Activated T-cell treated with anti-CD3 and anti-CD28 coated beads for 24 hours (primary cell): ENCODE measurements around the gene PGLYRP3.

Experiments used
- DNase-seq: peaks from one replicate; pipeline ENCODE4 v3.0.0-alpha.2; 2020; ENCODE audit warnings: low read depth

Gene PGLYRP3, protein sequence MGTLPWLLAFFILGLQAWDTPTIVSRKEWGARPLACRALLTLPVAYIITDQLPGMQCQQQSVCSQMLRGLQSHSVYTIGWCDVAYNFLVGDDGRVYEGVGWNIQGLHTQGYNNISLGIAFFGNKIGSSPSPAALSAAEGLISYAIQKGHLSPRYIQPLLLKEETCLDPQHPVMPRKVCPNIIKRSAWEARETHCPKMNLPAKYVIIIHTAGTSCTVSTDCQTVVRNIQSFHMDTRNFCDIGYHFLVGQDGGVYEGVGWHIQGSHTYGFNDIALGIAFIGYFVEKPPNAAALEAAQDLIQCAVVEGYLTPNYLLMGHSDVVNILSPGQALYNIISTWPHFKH

DNA sequence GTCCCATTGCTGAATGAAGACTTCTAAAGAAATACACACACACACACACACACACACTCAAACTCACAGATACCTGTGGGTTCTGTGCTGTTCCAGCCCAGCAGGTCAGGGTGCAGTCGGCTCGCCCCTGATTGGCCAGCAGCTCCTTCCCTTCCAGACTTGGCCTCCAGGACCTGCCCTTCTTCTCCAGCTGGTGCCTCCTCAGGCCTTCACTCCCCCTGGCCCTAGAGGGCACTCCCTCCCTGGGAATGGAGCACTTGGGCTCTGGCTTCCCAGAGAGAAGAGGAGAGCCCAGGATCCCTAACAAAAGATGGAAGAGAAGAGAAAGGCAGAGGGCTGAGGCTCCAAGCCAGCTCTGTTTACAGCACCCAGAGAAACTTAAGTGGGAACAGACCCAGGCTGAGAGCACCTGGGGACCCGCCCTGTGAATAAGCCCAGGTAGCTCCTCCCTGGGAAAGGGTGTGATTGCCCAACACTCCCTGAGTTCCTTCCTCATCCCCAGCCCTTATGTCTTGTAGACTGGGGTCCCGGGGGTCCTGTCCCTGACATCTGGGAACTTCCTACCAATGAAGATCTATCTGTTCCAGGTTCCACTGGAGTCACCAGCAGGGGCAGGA lies at the start of gene PGLYRP3:
TSS of gene PGLYRP3 (minus strand) at position 383 of the 617 bp plus-strand sequence. CDS start 2,287 bp downstream, outside the sequence.
- no peak for DNase-seq

DNA sequence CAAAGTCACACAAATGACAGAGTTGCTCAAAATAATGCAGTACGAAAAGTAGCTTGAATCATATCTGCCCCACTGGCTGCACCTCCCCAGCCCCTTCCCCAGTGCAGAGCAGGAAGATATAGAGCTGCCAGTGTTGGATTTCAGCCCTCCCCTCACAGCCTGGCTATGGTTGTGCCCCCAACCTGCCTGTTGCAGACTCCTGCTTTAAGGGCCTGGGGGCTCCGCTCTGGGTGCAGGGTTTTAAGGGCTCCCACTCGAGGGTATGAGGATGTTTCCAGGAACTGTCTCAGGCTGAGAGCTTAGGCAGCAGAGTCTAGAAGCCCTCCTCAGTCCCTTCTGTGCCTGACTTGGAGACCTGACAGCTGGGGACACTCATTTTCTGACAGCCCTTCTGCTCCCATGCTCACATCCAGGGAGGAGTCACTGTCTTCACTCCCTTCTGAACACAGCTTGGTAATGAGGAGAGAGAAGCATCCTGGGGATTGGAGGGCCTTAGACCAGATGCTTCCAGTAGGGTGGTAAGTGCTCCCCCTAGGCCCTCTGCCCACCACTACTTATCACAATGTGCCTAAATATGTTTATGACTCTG lies 49.5 kb upstream of the PGLYRP3 start:
- DNase-seq: no peak

DNA sequence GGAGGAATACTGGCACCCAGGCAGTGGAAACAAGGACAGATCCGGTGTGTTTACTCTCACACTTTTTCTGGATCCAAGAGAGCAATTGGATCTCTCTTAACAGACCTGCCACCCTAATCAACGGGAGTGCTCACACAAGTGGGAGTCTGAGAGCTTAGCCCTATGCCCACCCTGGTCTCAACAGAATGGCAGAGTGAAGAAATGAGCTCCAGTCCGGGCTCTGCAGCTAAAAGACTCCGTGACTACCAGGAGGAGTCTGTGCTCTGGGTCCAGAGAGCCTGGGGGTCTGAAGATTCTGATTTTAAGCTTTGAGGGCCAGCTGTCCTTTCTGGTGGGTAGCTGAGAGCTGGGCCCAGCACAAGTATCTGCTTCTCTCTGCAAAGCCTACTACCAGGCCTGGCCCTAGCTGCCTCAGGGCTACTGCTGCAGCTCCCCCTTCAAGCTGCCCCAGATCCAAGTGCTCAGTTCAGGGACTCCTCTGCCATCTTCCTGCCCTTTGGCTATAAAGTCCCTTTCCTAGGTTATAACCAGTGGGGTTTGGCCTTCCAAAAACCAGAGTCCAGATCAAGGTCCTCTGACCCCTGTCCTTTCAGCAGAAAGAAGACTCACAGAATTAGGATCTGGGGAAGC lies 48.8 kb upstream of the PGLYRP3 start:
- DNase-seq: no peak

DNA sequence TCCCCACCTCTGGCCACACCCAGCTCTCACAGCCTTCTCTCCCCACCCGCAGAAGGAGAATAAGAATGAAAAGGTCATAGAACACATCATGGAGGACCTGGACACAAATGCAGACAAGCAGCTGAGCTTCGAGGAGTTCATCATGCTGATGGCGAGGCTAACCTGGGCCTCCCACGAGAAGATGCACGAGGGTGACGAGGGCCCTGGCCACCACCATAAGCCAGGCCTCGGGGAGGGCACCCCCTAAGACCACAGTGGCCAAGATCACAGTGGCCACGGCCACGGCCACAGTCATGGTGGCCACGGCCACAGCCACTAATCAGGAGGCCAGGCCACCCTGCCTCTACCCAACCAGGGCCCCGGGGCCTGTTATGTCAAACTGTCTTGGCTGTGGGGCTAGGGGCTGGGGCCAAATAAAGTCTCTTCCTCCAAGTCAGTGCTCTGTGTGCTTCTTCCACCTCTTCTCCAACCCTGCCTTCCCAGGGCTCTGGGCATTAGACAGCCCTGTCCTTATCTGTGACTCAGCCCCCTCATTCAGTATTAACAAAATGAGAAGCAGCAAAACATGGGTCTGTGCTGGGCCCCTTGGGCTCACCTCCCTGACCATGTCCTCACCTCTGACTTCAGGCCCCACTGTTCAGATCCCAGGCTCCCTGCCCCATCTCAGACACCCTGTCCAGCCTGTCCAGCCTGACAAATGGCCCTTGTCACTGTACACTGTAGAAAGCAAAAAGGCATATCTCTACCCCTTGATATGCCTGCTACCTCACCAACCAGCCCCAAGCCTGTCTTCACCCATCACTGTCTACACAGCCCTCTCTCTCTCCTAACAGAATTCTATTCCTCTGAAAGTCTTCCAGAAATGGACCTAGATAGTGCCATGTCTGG lies 48.1 kb upstream of the PGLYRP3 start:
- no peak for DNase-seq

DNA sequence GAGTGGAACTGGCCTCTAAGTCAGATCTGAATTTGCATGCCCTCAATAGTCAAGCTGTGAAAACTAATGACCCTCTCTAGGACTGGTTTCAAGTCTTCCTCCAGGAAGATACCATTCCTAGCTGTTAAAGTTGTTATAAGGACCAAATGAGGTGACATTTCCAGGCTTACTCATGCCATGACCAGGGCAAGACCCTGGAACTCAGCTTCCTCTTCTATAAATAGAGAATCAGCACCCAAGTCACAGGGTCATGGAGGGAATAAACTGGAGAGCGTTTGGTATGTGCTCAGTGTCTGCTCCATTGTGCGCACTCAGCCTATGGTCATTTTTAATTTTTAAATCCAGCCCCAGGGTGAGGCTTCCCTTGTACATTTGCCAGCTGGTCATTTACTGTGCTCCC lies 47.4 kb upstream of the PGLYRP3 start:
- no peak for DNase-seq

DNA sequence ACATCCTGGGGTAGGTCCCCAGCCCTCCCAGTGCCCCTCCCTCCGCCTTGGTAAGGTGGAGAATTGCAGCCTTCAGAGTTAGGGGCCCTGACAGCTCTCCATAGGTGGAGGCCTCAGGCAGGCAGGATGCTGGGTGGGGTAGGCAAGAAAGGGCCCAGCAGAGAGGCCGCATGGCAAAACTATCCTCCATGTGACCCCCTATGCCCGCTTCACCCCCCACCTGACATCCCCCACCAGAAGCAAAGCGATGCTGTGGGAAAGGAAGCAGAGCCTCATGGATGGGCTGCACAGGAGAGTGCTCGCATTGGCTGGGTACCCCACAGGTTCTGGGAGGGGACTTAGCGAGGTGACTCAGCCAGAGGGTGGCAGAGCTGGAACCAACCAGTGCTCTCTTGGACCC lies 46.5 kb upstream of the PGLYRP3 start:
- no peak for DNase-seq

DNA sequence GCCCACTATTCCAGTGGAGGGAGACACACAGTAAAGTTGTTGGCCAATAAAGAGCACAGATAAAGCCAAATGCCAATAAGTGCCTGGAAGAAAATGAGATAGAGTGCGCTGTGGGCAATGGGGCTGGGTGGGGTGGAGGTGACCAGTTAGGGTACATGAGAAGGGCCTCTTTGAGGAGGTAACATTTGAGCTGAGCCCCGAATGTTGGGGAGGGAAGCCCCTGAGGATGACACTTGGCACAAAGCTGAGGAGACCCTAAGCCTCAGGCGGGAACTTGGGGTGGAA lies 45.9 kb upstream of the PGLYRP3 start:
- no peak for DNase-seq

DNA sequence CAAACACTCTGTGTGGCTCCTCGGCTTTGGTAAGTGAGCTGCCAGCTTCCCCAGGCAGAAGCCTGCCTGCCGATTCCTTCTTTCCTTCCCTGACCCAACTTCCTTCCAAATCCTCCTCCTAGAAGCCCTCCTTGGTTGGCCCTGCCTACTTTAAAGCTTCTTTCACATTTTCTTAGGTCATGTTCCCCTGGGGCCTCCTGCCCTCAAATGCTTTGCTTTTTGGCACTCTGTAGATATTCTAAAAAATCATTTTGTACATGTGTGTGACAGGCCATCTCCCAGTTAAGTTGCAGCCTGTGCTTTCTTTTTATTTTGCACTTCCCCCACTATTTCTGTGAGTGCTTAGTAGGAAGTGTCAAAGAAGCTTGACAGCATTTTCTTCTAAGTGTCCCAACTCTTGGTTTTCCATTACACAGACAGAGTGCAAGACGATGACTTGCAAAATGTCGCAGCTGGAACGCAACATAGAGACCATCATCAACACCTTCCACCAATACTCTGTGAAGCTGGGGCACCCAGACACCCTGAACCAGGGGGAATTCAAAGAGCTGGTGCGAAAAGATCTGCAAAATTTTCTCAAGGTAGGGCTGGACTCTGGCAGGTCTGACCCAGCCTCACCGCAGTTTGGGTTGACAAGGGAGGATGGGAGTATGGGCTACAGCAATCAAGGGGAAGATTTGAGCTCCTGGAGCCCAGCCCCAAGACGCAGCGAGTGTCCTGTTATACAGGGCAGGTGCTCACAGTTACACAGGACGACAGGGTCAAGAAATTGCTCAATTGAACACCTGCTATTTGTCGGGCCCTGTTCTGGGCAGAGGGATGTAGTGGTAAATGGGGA lies 45.3 kb upstream of the PGLYRP3 start, which contains the start of gene S100A9:
TSS of gene S100A9 (plus strand) at position 2 of the 838 bp plus-strand sequence. CDS start at position 432, 430 bp downstream.
- DNase-seq: no peak

DNA sequence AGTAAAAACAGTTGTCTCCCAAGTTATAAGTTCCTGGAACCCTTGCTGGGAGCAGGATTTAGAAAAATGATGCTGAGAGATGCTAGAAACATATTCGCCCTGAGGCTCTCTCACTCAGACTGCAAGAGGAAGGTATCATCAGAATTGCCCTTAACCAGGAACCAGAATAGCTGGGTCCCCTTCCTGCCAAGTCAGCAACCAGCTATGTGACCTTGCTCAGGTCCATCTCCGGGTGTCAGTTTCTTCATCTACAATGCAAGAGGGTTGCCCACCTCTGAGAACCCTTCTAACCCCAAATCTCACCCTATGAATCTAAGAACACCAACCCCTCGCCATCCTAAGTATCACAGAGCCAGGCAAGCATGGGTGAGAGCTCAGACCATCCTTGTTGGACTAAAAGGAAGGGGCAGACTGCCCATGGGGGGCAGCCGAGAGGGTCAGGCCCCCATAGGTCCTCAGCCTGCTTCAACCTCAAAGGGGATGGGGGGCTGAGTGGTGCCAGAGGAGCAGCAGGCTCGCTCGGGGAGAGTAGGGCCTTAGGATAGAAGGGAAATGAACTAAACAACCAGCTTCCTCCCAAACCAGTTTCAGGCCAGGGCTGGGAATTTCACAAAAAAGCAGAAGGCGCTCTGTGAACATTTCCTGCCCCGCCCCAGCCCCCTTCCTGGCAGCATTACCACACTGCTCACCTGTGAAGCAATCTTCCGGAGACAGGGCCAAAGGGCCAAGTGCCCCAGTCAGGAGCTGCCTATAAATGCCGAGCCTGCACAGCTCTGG lies 44.5 kb upstream of the PGLYRP3 start:
- DNase-seq: no peak

DNA sequence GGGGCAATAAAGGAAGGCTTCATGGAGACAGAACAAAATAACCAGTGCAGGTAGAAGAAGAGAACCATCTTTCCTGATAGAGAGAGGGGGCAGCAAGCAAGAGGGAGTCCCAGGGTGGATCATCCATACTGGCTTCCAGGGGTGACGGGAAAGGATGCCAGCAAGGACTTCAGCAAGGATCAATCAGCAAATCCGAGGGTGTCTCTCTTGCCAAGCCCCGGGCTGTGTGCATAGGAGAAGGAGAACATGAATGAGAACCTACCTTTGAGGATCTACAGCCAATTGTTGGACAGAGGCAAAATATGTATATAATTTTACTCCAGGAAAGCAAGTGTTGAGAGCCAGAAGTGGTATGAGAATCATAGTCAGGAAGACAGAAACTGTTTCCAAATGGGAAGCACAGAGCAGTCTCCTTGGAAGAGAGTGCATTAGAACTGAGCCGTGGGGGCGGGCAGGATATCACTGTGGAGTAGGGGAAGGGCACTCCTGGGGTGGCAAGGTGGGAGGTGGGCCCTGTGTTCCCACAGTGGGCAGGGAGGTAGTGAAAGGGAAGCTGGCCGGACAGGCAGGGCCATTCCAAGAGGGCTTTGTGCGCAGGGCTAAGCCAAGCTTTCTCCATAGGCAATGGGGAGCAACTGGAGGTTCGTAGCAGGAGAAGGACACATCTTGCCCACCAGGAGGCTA lies 43.8 kb upstream of the PGLYRP3 start:
- DNase-seq: no peak

DNA sequence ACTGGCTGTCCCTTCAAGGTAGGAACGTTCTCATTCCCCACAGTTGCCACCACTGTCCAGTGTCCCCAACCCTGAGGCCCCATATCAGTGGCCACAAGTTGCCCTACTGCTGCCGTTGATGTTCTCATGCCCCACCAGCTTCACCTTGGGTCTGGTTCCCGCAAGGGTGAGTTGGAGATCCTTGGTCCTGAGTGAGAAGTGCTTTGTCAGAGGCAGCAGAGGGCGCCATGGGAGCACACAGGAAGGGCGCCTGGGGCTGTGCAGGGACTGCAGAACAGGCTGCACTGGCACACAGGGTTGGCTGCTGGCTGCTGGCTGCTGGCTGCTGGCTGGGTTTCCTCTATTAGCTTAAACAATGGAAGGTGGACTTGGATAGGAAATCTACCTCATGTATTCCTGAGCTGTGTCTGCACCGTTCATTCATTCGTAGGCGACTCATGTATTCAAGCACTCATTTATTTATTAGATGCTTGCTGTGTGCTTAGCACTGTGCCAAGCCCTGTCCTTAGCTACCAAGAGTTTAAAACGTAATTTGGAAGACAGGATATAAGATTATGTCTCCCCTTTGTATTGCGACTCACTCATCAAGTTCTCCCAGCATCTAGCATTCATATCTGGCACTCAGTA lies 42.8 kb upstream of the PGLYRP3 start:
- DNase-seq: peak; percentile 27

DNA sequence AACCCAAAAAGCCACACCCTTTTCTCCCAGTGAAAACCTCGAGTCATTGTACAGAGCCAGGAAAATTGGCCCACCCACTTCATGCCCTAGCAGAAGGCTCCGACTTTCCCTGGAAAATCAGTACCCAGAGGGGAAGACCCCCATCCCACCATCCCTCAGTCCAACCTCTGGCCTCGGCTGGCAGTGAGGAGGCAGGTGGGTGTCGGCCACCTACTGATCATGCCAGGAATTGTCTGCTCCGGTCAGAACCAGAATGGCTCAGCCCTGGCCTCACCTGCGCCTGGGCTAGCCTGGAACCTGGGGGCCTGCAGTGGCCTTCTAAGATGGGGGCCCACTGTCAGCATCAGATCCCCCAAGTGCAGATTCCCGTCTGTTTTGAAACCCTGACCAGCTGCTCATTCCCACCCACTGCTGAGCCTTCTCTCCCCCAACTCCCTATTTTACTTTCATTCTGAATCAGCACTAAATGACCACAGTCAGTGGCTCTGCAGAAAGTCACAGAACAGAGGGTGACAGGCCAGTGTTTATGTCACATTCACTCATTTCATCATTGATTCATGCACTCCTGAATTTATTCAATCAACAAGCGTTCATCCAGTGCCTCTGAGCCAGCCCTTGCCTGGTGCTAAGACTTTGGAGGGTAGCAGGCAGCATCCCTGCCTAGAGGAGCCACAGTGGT lies 41.9 kb upstream of the PGLYRP3 start:
- no peak for DNase-seq

DNA sequence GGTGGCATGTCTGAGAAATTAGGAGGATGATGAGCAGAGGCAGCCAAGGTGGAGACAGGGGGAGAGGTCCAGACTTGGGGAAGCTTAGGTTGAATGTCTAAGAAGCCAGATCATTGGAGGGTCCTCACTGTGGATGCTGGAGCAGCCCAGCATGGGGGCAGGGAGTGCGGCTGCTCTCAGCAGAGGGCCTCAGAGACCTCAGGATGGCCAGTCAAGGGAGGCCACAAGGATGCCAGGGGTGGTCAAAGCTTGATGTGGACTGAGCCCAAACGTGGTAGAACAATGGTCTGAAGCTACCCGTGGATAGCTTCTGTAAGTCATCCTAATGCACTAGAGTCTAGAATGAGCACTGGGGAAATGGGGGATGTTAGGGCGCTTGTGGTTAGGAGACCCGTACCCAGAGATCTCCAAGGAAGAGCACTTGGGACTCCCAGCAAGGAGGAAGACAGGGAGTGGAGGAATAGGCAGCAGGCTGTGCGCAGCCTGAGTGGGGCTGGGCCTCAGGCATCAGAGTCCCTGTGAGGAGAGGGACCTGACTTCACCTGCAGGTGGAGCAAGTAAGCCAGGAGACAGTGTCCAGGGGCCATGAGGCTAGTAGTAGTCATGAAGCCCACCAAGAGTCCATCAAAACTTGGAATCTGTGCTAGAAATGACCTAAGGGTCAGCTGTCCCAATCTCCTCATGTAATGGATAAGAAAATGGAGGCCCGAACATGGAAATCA lies 40.6 kb upstream of the PGLYRP3 start:
- DNase-seq: no peak

DNA sequence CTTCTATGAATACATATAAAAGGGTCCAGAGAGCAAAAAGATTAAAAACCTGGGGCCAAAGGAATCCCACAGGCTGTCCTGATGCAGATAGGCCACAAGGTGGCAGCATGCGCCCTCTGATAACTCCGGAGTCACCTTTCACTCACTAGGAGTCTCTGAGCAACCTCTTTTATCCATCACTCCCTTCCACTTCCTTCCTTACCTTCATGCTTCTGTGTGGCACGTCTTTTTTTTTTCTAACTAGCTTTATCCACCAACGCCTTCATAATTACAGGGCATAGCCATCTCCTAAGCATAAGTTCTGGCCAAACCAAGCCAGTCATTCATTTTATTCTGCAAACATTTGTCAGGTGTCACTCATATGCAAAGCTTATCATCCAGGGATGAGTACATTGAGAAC lies 39.8 kb upstream of the PGLYRP3 start:
- DNase-seq: peak; percentile 52

DNA sequence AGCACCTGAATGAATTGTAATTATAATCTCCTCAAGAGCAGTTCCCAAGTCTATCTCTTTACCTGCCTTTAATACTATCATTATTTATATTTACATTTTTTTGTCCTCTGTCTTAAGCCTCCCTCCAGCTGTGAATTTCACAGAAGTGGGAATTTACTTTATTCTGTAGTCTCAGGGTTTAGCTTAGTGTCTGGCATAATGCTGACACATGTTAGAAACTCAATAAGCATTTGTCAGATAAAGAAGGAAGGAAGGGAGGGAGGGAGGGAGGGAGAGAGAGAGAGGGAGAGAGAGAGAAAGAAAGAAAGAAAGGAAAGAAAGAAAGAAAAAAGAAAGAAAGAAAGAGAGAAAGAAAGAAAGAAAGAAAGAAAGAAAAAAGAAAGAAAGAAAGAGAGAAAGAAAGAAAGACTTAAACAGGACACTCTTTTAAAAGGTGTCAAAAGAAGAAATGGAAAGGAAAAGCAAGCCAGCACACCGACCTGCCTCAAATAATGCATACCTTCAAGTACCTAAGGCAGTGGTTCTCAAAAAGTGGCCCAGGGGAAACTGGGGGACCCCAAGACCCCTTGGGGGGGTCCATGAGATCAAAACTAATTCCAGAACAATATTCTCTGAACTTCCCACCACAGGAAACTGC lies 37.7 kb upstream of the PGLYRP3 start:
- DNase-seq: no peak

DNA sequence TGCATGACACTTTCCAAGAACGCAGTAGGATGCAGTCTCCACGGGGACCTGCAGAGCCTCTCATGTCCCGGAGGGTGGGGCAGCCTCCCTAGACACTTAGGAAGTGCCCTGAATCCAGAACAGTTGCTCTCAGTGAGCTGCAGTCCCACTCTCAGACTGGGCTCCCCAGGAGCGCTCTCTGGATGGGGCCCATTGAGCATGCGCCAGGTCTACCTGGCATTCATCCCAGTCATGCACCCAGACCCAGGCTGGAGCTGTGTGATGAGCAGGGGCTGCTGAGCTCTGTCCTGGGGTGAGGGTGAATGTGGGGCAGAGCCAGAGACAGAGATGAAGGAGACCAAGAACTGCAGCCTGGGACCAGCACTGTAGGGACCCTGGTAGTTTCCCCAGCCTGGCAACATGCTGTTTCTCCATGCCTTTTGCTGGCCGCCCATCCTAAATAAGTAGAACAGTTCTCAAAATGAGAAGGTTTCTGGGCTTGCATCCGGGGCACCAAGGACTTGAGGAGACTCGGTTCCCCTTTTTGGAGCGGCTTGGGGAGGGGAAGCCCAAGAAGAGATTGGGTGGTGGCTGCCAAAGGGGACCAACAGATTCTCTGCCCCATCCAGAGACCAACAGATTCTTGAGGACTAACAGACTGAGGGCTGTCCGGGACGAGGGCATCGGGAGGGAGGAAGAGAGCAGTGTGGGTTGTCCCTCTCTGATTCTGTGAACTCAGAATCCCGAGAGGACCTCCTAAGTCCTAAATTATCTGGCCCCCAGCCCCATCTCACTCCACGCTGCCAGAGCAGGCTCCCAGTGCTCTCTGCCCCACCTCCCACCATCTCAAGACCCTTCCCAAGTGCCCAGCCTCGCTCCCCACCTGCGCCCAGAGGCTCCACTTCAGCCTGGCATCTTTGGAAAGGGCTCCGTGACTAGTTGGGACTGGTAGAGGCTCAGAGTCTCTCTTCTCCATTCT lies 36.9 kb upstream of the PGLYRP3 start:
- no peak for DNase-seq
